CD4-positive, alpha-beta T cell (primary cell): ENCODE data around the gene BRMS1. TPM values are rescaled to one million over a fixed set of nuclear protein-coding genes. Genes with fewer than 3 reads are reported as not detected.

Experiments
- ATAC-seq: fragments of 200-7000 bp; cut with Tn5 transposase; one replicate; pipeline ENCODE4 v1.10.0; 2022; ENCODE audit warnings: mild to moderate bottlenecking; ENCODE audit not compliant: poor library complexity
- CTCF ChIA-PET: fragments of 350-600 bp; sonication (Branson Sonifier 250); formaldehyde crosslinking; loops from one replicate; lab custom pipeline; 2021; ENCODE audit warnings: antibody characterized with exemption, inconsistent platforms; lab: Charles Lee
- POLR2A ChIA-PET: fragments of 350-600 bp; sonication (Branson Sonifier 250); formaldehyde crosslinking; loops from one replicate; lab custom pipeline; 2021; ENCODE audit warnings: antibody characterized with exemption, inconsistent platforms; lab: Charles Lee
- DNase-seq, 14 experiments: peaks; one replicate each; pipeline ENCODE4 v3.0.0-alpha.2; 2013 to 2020; ENCODE audit warnings: mixed read lengths in 2 of 14
- H3K27ac ChIP-seq, 2 donors: one replicate each; pipeline versions ENCODE4 v1.5.1 to v1.7.0; 2013; ENCODE audit warnings: low read length in 2 of 2, low read depth in 1 of 2, mild to moderate bottlenecking in 1 of 2
- H3K27me3 ChIP-seq, 2 experiments: 1 replicate in 1 of 2; 2 replicates in 1 of 2; pipeline versions ENCODE4 v1.6.1 to v1.7.0; 2013; ENCODE audit warnings: low read length in 2 of 2, control low read depth in 1 of 2, mild to moderate bottlenecking in 1 of 2, moderate library complexity in 1 of 2; ENCODE audit not compliant: insufficient read depth in 2 of 2, control insufficient read depth in 1 of 2
- H3K36me3 ChIP-seq: one replicate; pipeline ENCODE4 v1.6.1; 2013; ENCODE audit warnings: low read length, control low read depth; ENCODE audit not compliant: insufficient read depth
- H3K4me1 ChIP-seq: one replicate; pipeline ENCODE4 v1.6.1; 2013; ENCODE audit warnings: low read length, control low read depth; ENCODE audit not compliant: insufficient read depth
- H3K4me3 ChIP-seq: one replicate; pipeline ENCODE4 v1.5.1; 2013; ENCODE audit warnings: mild to moderate bottlenecking, low read length, moderate library complexity
- H3K9me3 ChIP-seq, 2 experiments: 1 replicate in 1 of 2; 2 replicates in 1 of 2; pipeline versions ENCODE4 v1.6.1 to v1.7.0; 2013; ENCODE audit warnings: low read length in 2 of 2, mild to moderate bottlenecking in 2 of 2, control low read depth in 1 of 2, moderate library complexity in 1 of 2; ENCODE audit not compliant: control insufficient read depth in 1 of 2, insufficient read depth in 1 of 2
- H3K27ac Mint-ChIP-seq: one replicate; pipeline ENCODE4 v1.8.0; 2020; ENCODE audit warnings: mixed read lengths
- H3K27me3 Mint-ChIP-seq: one replicate; pipeline ENCODE4 v1.8.0; 2021; ENCODE audit warnings: mixed read lengths
- H3K36me3 Mint-ChIP-seq: one replicate; pipeline ENCODE4 v1.8.0; 2021; ENCODE audit warnings: low read depth, mixed read lengths
- H3K4me1 Mint-ChIP-seq: one replicate; pipeline ENCODE4 v1.8.0; 2021; ENCODE audit warnings: low read depth, mixed read lengths
- H3K4me3 Mint-ChIP-seq: one replicate; pipeline ENCODE4 v1.8.0; 2020; ENCODE audit warnings: mild to moderate bottlenecking, mixed read lengths
- H3K9me3 Mint-ChIP-seq: one replicate; pipeline ENCODE4 v1.8.0; 2020; ENCODE audit warnings: mixed read lengths
- CTCF ChIP-seq: fragments of 200-600 bp; IDR thresholded peaks from one replicate; pipeline ENCODE4 v1.8.0; 2022; ENCODE audit warnings: antibody characterized with exemption, mild to moderate bottlenecking
- intact Hi-C, 2 experiments: fragments of 100-400 bp; cut with DNase I in 1 of 2; cut with micrococcal nuclease in 1 of 2; formaldehyde crosslinking; loops; one replicate each; pipeline versions ENCODE4 v1.15.1 to v1.9.0; 2023 to 2025; cut with DNase I, micrococcal nuclease
- total RNA-seq, 174 experiments: library from RNA in 2 of 174; stranded (reverse) in 2 of 174; gene quantifications; one replicate each; pipeline ENCODE4 v1.2.3 and lab custom pipeline; 2021 to 2026

The BRMS1 gene
- total RNA-seq, 2 experiments from 2014 or later, result 52.7 to 58.4 TPM

- H3K27ac ChIP-seq, result peak overlapping the region in 1 of 2 donors; percentile 13
- Mint-ChIP-seq H3K27me3 (no peaks in the 10 kb centered on the region), H3K4me3 (peak overlapping the region; percentile 22), H3K4me1 (peaks cover 50% of the 10 kb centered on the region), H3K9me3 (no peaks in the 10 kb centered on the region), H3K27ac (peak overlapping the region; percentile 85), H3K36me3 (no peaks in the 10 kb centered on the region)
- TF ChIP-seq CTCF, result no peak
- intact Hi-C loops, result loop anchor here (1.0 to 5.0 kb wide), 4 partner anchors 15 to 60 kb away; partner anchors contain the start of gene BRMS1 (in 1 of the 2)
- no peaks in the 10 kb centered on the region for H3K9me3 ChIP-seq
- H3K4me3 ChIP-seq, result no peak overlapping the region
- H3K4me1 ChIP-seq, result peaks cover 46% of the 10 kb centered on the region
- H3K36me3 ChIP-seq, result no peaks in the 10 kb centered on the region
- ATAC-seq, result no peak
- H3K27me3 ChIP-seq, result no peaks in the 10 kb centered on the region
- POLR2A ChIA-PET, result interaction anchor here (0.8 to 3.0 kb wide), 4 partner anchors 10 to 61 kb away, joined by 3 to 39 read pairs (median 12); partner anchors contain the start of gene CD248
- DNase-seq, result no peak
- CTCF ChIA-PET, result interaction anchor here (1.4 kb wide), 1 partner anchor 38 kb away, joined by 3 read pairs; the partner anchor contains the start of gene YIF1A
Measured at GRCh38 chr11:66327171-66328030, 17.5 kb downstream of the BRMS1 start.

GRCh38 chr11:66326261-66327111 lies 18.4 kb downstream of the BRMS1 start:
- POLR2A ChIA-PET, result interaction anchor here (0.8 to 3.0 kb wide), 3 partner anchors 9 to 60 kb away, joined by 3 to 39 read pairs (median 12); partner anchors contain the start of gene CD248
- Mint-ChIP-seq H3K4me1 (peaks cover 54% of the 10 kb centered on the region), H3K27me3 (no peaks in the 10 kb centered on the region), H3K4me3 (peak overlapping the region; percentile 20), H3K9me3 (no peaks in the 10 kb centered on the region), H3K36me3 (no peaks in the 10 kb centered on the region), H3K27ac (peak overlapping the region; percentile 76)
- intact Hi-C loops, result loop anchor here in 1 of 2 experiments (5.0 kb wide), 1 partner anchor 61 kb away; no protein-coding TSS in a partner anchor
- DNase-seq (peak in 9 of 14 experiments; percentile 30 to 72 (median 52)), ATAC-seq (peak; percentile 72)
- no peaks in the 10 kb centered on the region for H3K9me3 ChIP-seq
- no peak for TF ChIP-seq CTCF
- H3K36me3 ChIP-seq, result no peaks in the 10 kb centered on the region
- no peak overlapping the region for H3K4me3 ChIP-seq
- peak overlapping the region; percentile 13 to 65 for H3K27ac ChIP-seq
- H3K27me3 ChIP-seq, result no peaks in the 10 kb centered on the region
- H3K4me1 ChIP-seq, result peaks cover 46% of the 10 kb centered on the region
- CTCF ChIA-PET, result interaction anchor here (1.0 to 1.4 kb wide), 2 partner anchors 15 to 37 kb away, joined by 3 read pairs; partner anchors contain the start of gene YIF1A

- no peaks in the 10 kb centered on the region for H3K27me3 Mint-ChIP-seq
- H3K4me1 Mint-ChIP-seq, result peaks cover 54% of the 10 kb centered on the region
- H3K36me3 Mint-ChIP-seq, result no peaks in the 10 kb centered on the region
- Histone ChIP-seq H3K27me3 (no peaks in the 10 kb centered on the region), H3K4me1 (peaks cover 46% of the 10 kb centered on the region), H3K27ac (no peak overlapping the region), H3K36me3 (no peaks in the 10 kb centered on the region), H3K9me3 (no peaks in the 10 kb centered on the region), H3K4me3 (no peak overlapping the region)
- no peaks in the 10 kb centered on the region for H3K9me3 Mint-ChIP-seq
- no peak overlapping the region for H3K4me3 Mint-ChIP-seq
- intact Hi-C loops, result loop anchor here in 1 of 2 experiments (5.0 kb wide), 1 partner anchor 62 kb away; no protein-coding TSS in a partner anchor
- CTCF ChIA-PET, result interaction anchor here (0.8 kb wide), 1 partner anchor 13 kb away, joined by 3 read pairs; no protein-coding TSS in a partner anchor
- TF ChIP-seq CTCF, result no peak
- POLR2A ChIA-PET, result interaction anchor here (3.0 kb wide), 1 partner anchor 13 kb away, joined by 39 read pairs; no protein-coding TSS in a partner anchor
- ATAC-seq, result no peak
- no peak for DNase-seq
- peak overlapping the region; percentile 76 for H3K27ac Mint-ChIP-seq
Measured at GRCh38 chr11:66325263-66325671, 19.6 kb downstream of the BRMS1 start.
